Measurements from ENCODE around the gene CDH4. TPM values are rescaled to one million over a fixed set of nuclear protein-coding genes. Genes with fewer than 3 reads are reported as not detected.

Gene CDH4
- total RNA-seq, 4 donors from 2014 or later = under 0.01 to 0.56 (median 0.19) TPM; not detected in 1

DNA sequence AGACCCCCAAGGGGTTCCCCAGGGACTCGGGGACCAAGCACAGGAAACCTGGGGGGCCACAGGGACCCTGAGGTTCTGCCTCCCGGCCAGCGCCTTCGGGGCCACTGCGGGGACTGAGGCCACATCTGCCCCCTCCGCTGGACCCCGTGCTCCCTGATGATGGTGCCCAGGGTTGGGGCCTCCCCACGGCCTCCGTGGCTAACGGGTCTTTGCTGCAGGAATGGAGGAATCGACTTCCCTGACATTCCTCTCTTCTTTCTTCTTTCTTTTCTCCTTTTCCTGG, 483.4 kb downstream of the CDH4 start:
- TF ChIP-seq CTCF (IDR thresholded peaks at IDR 0.05) = no peak
- DNase-seq (ENCODE audit: low spot score) (no peak), ATAC-seq (ENCODE audit: low FRiP score) (no peak)

GRCh38 chr20:61736001-61736635, 484.1 kb downstream of the CDH4 start:
- DNase-seq (ENCODE audit: low spot score) (no peak), ATAC-seq (ENCODE audit: low FRiP score) (no peak)
- TF ChIP-seq CTCF (IDR thresholded peaks at IDR 0.05) = no peak

- TF ChIP-seq CTCF (IDR thresholded peaks at IDR 0.05) = no peak
- DNase-seq (ENCODE audit: low spot score) (no peak), ATAC-seq (ENCODE audit: low FRiP score) (no peak)
Measured at GRCh38 chr20:61736751-61737310, 484.8 kb downstream of the CDH4 start.

DNA sequence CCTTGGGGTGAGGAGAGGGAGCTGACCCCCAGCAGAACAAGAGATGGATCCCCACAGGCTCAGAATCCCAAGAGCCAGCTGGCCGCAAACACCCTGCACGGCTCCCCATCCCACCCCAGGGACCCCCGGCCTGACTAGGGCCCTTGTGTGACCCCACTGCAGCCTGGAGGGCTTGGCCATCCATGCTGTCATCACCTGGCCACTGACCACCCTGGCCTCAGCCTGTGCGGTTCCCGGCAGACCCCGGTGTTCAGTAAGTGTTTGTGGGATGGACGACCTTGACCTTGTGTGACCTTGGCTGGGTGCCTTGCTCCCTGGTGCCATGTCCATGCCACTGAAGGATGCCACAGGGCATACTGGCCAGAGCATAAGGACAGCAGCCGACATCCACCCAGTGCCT, 485.3 kb downstream of the CDH4 start:
- ATAC-seq (ENCODE audit: low FRiP score) (no peak), DNase-seq (ENCODE audit: low spot score) (no peak)
- TF ChIP-seq CTCF (IDR thresholded peaks at IDR 0.05) = no peak

DNA sequence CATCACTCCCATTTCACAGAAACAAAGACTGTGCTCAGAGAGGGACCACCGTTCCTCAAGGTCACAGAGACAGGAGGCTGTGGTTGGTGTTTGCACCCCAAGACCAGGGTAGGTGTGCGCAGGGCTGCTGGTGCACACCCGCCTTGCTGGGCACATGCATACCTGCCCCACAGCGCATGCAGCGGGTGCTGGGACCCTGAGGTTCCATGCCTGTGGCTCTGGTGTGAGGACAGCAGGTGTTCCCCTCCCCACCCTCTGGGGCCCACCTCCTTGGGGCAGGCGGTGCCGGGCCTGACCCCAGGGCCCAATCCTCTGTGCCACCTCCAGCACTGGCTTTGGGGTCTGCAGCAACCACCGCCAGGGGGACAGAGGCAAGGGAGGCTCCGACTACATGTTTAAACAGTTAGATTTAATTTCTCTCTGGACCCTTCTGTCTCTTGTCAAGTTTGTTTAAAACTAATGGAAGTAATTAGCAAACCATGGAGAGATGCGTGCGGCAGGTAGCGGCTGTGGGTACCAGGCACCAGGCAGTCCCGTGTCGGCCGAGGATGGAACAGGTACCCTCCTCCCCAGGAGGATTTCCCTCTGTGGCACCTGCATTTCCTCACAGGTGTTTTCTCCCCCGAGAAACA, 485.9 kb downstream of the CDH4 start:
- no peak for TF ChIP-seq CTCF (IDR thresholded peaks at IDR 0.05)
- no peak for ATAC-seq (ENCODE audit: low FRiP score)
- DNase-seq (ENCODE audit: low spot score) = no peak

GRCh38 chr20:61738601-61739069, 486.6 kb downstream of the CDH4 start:
- TF ChIP-seq CTCF (IDR thresholded peaks at IDR 0.05) = no peak
- DNase-seq (ENCODE audit: low spot score) = no peak
- no peak for ATAC-seq (ENCODE audit: low FRiP score)
